COR-L47 (cell line): ENCODE measurements around the gene CHRNB4.

Source experiments
- DNase-seq: peaks from one replicate; lab custom pipeline; 2025; lab: John Stamatoyannopoulos, UW

The CHRNB4 gene

DNA sequence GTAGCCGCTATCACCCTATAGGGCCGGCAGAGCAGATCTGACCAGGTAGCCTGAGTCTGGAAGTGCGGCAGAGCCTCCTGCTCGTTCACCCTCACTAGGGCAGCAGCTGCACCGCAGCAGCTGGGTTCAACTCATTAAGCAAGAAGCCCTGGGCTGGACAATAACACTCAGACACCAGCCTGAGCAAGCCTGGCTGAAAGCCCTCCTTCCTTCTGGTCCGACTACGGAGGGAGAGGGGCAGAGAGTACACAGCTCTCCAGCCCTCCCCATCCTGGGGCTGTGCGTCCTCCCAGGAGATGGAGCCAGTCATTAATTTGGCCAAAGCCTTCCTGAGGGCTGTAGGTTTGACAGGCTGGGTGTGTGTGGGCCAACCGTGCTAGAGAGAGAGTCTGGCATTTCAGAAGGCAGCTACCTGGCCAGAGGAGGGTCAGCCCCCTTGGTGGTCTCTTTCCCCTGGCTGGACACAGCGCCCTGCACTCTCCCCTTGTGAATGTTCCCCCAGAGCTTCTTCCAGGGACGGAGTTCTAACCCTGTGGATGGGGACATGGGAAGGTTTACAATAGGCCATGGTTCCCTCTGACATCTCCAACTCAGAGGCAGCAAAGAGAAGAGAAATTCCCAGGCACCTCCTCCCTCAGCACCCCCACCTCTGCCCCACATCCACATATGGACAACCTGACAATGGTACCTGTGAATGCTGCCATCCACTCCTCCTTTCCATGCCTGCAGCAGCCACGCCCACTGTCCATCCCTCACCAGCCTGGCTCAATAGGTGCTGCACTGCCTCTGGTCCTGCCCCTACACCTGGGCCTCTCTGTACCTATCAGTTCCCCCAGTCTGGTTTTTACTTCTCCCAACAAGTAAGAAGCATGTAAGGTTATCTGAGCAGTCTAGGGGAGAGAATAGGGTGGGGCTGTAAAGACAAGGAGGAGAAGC lies 6.5 kb downstream of the CHRNB4 start:
- peak; percentile 52 for DNase-seq

DNA sequence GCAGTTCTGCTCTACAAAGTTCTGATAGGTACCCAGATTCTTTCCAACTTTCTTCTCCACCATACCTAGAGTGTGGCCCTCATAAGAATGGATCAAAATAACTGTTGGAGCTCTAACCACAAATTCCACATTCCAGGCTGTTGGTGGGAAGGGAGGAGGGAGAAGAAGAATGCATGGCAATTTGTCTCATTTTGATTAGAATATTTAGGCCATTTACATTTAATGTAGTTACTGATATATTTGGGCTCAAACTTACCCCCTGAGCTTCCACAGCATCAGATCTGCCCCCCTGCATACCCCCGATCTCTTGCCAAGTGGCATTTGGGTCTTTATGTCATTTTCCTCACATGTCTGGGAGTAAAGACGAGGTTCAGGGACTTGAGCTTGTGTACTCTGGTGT lies 7.7 kb downstream of the CHRNB4 start:
- DNase-seq = no peak

- DNase-seq = no peak
Observed at GRCh38 chr15:78630886-78631633, 9.9 kb downstream of the CHRNB4 start.

- DNase-seq = no peak
Observed at GRCh38 chr15:78629716-78630065, 11.3 kb downstream of the CHRNB4 start.

DNA sequence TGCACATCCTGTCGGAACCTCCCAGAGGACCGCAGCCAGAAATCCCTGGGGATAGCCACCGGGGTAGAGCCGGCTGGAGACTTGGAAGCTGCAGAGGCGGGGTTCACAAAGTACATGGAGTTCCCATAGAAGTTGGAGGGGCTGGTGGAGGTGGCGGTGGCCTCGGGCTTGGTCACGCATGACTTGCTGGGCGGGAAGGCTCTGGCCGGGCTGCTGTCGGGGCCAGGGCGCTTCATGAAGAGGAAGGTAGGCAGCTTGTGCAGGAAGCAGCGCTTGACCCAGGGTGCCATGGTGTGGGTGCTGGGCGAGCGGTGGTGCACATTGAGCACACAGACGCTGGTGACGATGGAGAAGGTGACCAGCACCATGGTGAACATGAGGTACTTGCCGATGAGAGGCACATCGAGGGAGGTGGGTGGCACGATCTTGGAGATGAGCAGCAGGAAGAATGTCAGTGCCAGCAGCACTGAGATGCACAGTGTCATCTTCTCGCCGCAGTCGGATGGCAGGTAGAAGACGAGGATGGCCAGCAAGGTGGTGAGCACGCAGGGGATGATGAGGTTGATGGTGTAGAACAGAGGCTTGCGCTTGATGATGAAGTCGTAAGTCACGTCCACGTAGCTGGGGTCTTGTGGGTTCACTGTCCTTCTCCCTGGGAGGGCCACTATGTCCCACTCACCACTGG lies 11.8 kb downstream of the CHRNB4 start:
- no peak for DNase-seq

GRCh38 chr15:78628227-78628626 lies 12.8 kb downstream of the CHRNB4 start:
- DNase-seq = no peak

DNA sequence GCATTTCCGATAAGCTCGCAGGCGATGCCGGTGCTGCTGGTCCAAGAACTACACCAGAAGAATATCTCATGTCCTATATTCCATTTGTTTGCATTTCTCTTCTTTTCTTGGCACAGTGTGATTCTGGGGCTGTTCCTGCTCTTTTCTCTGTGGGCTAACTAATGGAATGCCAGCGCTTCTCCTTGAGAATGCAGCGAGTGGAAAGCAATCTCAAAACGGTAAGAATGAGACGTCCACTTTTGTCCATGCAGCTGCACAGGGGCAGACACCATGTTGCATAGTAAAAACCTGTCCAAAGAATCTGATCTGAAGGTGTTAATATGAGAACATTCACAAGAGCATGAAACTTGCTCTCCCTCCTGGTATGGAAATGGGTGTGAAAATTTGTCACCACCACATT lies 13.7 kb downstream of the CHRNB4 start:
- DNase-seq = no peak

DNA sequence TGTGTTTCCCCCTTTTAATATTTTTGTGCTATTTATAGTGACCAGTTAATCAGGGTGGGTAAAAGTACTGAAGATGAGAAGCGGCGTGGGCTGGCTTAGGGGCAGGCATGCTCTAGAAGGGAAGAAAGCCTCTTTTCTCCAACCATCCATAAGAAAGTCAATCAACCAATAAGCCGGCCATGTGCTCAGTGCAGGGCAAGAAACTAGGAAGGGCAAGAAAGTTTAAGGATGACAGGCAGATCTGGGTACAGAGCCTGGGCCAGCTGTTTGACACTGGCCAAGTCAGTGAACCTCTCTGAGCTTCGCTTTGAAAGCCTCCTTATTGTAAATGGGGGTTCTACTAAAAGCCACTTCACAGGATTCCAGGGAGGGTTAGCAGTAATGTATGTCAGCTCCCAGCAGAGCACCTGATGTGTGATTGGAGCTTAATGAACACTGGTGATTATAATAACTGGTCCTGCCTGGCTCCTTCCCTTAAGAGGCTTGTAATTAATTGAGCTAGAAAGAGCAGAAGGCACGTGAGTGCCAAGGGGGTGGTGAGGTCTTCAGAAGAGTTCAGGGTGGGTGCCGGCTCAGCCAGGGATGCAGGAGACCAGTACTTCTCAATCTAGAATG lies 14.5 kb downstream of the CHRNB4 start:
- peak; percentile 28 for DNase-seq

GRCh38 chr15:78625606-78626280 lies 15.3 kb downstream of the CHRNB4 start:
- DNase-seq = peak; percentile 87

- no peak for DNase-seq
Observed at GRCh38 chr15:78624651-78625590, 16.1 kb downstream of the CHRNB4 start.

DNA sequence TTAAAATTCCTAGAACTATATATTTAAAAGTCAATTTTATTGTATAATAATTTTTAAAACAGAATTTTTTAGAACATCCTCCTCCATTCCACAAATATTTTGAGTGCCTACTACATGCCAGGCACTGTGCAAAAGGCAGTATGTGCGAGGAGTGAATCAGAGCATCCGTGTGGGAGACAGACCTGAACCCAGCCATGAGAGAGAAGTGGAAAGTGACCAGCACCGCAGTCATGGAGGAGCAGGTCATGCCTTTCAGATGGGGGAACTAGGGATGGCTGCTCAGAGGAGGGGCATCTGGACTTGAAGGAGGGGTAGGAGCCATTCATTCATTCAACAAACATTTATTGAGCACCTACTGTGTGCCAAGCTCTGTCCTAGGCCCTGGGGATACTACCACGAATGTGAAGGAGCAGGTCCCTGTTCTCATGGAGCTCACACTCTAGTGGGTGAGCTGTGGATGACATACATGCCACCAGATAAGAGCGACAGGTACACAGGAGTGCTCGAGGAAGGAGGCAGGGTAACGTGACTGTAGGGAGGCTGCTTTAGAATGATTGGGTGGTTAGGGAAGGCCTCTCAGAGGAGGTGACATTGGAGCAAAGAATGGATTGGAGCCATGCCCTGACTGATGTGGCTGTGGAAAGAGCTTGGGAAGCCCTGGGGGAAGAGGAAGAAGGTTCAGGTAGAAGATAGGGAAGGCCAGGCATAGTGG lies 17.1 kb downstream of the CHRNB4 start:
- DNase-seq = no peak

GRCh38 chr15:78621810-78622402 lies 19.1 kb downstream of the CHRNB4 start:
- DNase-seq = no peak

DNA sequence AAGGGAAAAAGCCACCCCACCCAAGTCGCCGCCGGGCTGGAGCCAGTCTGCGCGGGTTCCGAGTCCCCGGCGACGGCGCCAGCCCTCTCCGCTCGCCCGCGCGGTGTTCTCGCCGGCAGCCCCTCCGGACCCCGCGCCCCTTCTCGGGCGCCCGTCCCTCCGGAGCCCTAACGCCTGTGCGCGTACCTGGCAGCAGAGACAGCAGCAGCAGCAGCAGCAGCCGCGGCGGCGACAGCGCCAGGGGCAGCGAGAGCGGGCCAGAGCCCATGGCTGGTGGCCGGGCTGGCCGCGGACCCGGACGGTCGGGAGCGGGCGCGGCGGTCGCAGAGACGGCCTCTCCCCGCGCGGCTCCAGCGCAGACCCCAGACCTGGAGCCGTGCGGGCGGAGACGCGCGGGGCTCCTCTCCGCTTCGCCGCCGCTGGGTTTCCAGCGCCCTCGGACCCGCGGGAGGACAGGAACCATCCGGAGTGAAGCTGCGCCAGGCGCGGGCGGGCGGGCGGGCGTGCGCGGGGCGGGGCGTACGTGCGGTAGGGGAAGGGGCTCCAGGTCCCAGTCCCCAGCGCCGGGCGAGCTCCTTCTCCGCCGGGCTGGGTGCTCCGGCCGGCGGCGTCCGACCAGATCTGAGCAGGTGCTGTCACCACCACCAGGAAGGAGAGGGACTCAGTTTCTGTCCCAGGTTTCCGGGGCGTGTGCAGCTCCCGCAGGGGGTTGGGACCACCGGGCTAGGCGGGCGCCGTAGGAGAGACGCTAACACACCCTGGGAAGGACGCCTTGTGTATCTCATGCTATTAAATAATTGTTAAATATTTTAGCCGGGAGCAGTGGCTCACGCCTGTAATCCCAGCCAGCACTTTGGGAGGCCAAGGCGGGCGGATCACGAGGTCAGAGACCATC lies 20.2 kb downstream of the CHRNB4 start, which contains the start of gene CHRNA3:
Gene CHRNA3, minus strand, starts transcription at position 470 of the 895 bp plus-strand sequence. Its CDS starts 202 bp downstream, at position 268.
- no peak for DNase-seq

DNA sequence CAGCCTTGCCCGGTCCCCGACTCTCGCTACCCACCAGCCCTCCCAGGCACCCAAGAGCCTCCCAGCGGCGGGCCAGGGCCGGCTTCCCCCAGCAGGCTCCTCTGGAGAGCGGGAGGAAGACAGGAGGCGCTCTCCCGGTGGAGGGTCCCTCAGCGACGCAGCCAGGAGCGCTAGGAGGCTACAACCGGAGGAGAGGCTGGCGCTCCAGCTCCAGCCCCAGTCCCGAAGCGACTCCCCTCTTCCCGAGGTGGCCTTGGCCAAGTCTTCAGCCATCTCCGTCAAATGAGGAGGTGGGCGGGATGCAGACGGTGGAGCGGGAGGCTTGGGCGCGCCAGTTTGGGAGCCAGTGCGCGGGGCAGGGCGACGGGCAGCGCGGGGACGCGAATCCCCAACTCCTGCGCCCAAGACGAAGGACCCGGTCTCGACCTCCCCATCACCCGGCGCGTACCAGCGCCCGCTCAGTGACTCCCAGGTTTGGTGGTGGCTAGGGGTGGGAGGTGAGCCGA lies 20.9 kb downstream of the CHRNB4 start:
- DNase-seq = no peak

DNA sequence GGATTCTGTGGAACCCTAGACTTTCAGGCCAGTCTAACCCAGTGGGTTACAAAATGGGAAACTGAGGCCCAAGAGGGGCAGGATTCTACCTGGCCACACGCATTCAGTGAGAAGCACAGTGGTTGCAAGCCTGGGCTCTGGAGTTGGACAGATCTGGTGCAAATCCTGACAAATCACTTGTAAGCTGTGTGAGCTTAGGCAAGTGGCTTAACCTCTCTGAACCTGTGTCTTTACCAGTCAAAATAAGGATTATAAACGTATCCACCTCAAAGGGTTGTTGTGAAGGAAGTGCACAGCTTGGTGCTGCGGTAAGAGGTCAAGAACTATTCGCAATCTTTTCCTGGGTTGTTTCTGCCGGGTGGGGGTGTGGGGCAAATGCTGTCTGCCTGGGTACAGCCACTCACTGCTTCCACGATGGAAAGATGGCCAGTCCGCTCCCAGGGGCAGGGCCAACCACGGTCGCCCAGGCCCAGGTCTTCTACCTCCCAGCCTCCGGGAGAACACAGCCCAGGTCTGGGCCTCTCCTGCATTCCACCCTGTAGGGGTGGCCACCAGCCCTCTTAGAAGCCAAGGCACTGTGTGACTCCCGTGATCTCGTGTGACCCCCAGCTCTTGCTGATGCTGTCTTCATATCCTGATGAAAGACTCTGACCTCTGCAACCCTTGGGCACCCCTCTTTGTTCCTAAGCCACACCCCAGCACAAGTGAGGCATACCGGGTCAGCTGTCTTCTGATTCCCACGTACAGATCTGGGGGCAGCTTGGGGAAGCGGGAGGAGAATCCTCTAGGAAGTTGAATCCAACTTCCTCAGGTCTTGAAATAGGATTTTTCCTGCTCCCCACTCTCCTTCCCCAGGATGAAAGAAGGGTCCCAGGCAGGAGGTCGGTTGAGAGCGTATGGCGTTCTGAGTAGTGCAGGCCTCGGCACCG lies 21.7 kb downstream of the CHRNB4 start:
- DNase-seq = no peak

DNA sequence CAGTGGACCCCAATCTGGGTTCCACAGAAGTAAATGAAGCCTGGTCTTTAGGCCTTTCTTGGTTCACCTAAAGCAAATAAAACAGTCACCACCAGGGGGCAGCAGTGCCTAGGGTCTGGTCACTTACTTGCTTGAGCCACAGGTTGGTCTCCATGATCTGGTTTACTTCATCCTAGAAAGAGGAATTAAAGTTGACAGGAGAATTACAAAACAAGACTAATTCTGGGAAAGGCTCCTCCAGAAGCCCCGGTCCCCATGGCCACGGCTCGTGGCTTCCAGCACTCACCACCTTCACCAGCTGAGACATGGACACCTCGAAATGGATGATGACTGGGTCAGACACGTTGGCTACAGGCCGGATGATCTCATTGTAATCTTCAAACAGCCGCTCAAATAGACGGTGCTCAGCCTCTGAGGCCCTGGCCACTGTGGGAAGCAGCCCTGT lies 22.5 kb downstream of the CHRNB4 start:
- DNase-seq = peak; percentile 77

GRCh38 chr15:78618064-78618463 lies 22.9 kb downstream of the CHRNB4 start:
- no peak for DNase-seq
